K562 (cell line): ENCODE measurements around the gene ZDHHC19. TPM values are rescaled to one million over a fixed set of nuclear protein-coding genes. Genes with fewer than 3 reads are reported as not detected.

ENCODE experiments used
- ATAC-seq: fragments of 200-7000 bp; cut with Tn5 transposase; 3 replicates; pipeline ENCODE4 v1.9.1; 2020; ENCODE audit warnings: moderate library complexity
- BruUV-seq: library from RNA; stranded (reverse); fragments of 400-500 nt; replicated peaks from 2 replicates; lab custom pipeline; 2021; lab: Mats Ljungman, UMichigan
- CTCF ChIA-PET: fragments of 300-600 bp; formaldehyde crosslinking; extraction: SDS; loops from one replicate; lab custom pipeline; 2021; ENCODE audit warnings: low intra/inter-chr PET ratio; lab: Yijun Ruan, JAX
- POLR2A ChIA-PET: fragments of 300-600, 350-650 bp; sonication (Branson Sonifier 250); formaldehyde crosslinking; extraction: SDS; loops from one replicate; lab custom pipeline; 2021; ENCODE audit warnings: antibody characterized with exemption, inconsistent platforms; lab: Yijun Ruan, JAX
- DNase-seq, 4 experiments: peaks; one replicate each; pipeline versions ENCODE4 v3.0.0 to v3.0.0-alpha.2; 2011 to 2018; ENCODE audit warnings: low spot score in 3 of 4, mixed read lengths in 3 of 4; ENCODE audit errors: extremely low read depth in 1 of 4
- FAIRE-seq: peaks from 2 replicates; lab custom pipeline; 2011; peaks lifted over from hg19 to GRCh38; lab: Jason Lieb, UNC
- H2AFZ ChIP-seq: 2 replicates; pipeline ENCODE4 v1.6.0; 2011; ENCODE audit warnings: low read depth, low read length, control low read depth, inconsistent platforms
- H3K27ac ChIP-seq: fragments of 200-600 bp; 3 replicates; pipeline ENCODE4 v1.8.0; 2011; ENCODE audit warnings: low read depth, mild to moderate bottlenecking, control low read depth, inconsistent platforms, low read length, moderate library complexity, mixed read lengths; ENCODE audit errors: extremely low read depth
- H3K27me3 ChIP-seq, 2 experiments: fragments of 300-600 bp in 1 of 2; 2 replicates in 1 of 2; 3 replicates in 1 of 2; pipeline versions ENCODE4 v1.6.0 to v1.8.0; 2011; ENCODE audit warnings: inconsistent platforms in 2 of 2, low read length in 2 of 2, mild to moderate bottlenecking in 1 of 2, mixed read lengths in 1 of 2, moderate library complexity in 1 of 2; ENCODE audit not compliant: control insufficient read depth in 2 of 2, insufficient read depth in 2 of 2
- H3K36me3 ChIP-seq: fragments of 300-600 bp; 3 replicates; pipeline ENCODE4 v1.8.0; 2011; ENCODE audit warnings: mild to moderate bottlenecking, low read length, inconsistent platforms; ENCODE audit not compliant: control insufficient read depth, insufficient read depth
- H3K4me1 ChIP-seq, 2 experiments: fragments of 200-600 bp in 1 of 2; replicated peaks in 1 of 2; 2 replicates in 1 of 2; 3 replicates in 1 of 2; pipeline versions ENCODE4 v1.5.1 to v1.8.0; 2011; ENCODE audit warnings: inconsistent platforms in 2 of 2, low read length in 2 of 2, mild to moderate bottlenecking in 1 of 2, mixed read lengths in 1 of 2, moderate library complexity in 1 of 2; ENCODE audit not compliant: control insufficient read depth in 2 of 2, insufficient read depth in 2 of 2
- H3K4me2 ChIP-seq: 2 replicates; pipeline ENCODE4 v1.6.1; 2011; ENCODE audit warnings: low read length, control low read depth, inconsistent platforms, mixed read lengths; ENCODE audit not compliant: insufficient read depth
- H3K4me3 ChIP-seq: fragments of 200-600 bp; sonication (generic), shearing (Covaris generic); 2 replicates; pipeline ENCODE4 v1.5.1; 2016; ENCODE audit warnings: control low read depth, inconsistent platforms
- H3K79me2 ChIP-seq: fragments of 200-600 bp; 3 replicates; pipeline ENCODE4 v1.8.0; 2011; ENCODE audit warnings: low read length, inconsistent platforms; ENCODE audit not compliant: control insufficient read depth, insufficient read depth
- H3K9ac ChIP-seq, 2 experiments: 2 replicates each; pipeline versions ENCODE4 v1.6.0 to v1.6.1; 2011; ENCODE audit warnings: low read depth in 2 of 2, low read length in 2 of 2, control low read depth in 1 of 2, inconsistent platforms in 1 of 2, mild to moderate bottlenecking in 1 of 2, mixed read lengths in 1 of 2; ENCODE audit not compliant: insufficient read depth in 1 of 2
- H3K9me1 ChIP-seq: one replicate; pipeline ENCODE4 v1.6.0; 2011; ENCODE audit warnings: inconsistent platforms, mild to moderate bottlenecking, low read length, moderate library complexity; ENCODE audit not compliant: control insufficient read depth, insufficient read depth
- H3K9me3 ChIP-seq: replicated peaks from 2 replicates; pipeline ENCODE4 v1.5.1; 2011; ENCODE audit warnings: low read depth, low read length, inconsistent platforms; ENCODE audit not compliant: control insufficient read depth, insufficient read depth
- H4K20me1 ChIP-seq: replicated peaks from 2 replicates; pipeline ENCODE4 v1.6.1; 2011; ENCODE audit warnings: low read length, inconsistent platforms, mixed read lengths; ENCODE audit not compliant: control insufficient read depth, insufficient read depth
- AFF4 ChIP-seq: sonication (generic); formaldehyde crosslinking; IDR thresholded peaks from 2 replicates; pipeline ENCODE4 v1.8.0; 2023; ENCODE audit warnings: mild to moderate bottlenecking, missing genetic modification reagents
- HCFC1 ChIP-seq: IDR thresholded peaks from 2 replicates; pipeline ENCODE4 v1.6.1; 2012; ENCODE audit warnings: low read depth, low read length, improper control_type of control experiment
- IRF1 ChIP-seq: sonication (generic); formaldehyde crosslinking; IDR thresholded peaks from 2 replicates; pipeline ENCODE4 v1.8.0; 2022; ENCODE audit warnings: missing genetic modification reagents, mild to moderate bottlenecking, borderline replicate concordance
- NFXL1 ChIP-seq: fragments of 450-650 bp; formaldehyde crosslinking; IDR thresholded peaks from 2 replicates; pipeline ENCODE4 v1.4.0; 2021; ENCODE audit warnings: mild to moderate bottlenecking
- RHOXF2B ChIP-seq: fragments of 250-450 bp; sonication (Bioruptor Pico); conservative IDR thresholded peaks from 2 replicates; pipeline ENCODE4 v1.5.1; 2021
- RNF2 ChIP-seq: sonication (generic); IDR thresholded peaks from 2 replicates; pipeline ENCODE4 v1.6.1; 2016
- SIN3A ChIP-seq, 2 experiments: fragments of 150-350 bp in 1 of 2; IDR thresholded peaks; 2 replicates each; pipeline ENCODE4 v1.6.1; 2011 to 2016; ENCODE audit warnings: borderline replicate concordance in 2 of 2, low read depth in 2 of 2, low read length in 2 of 2, mild to moderate bottlenecking in 2 of 2, moderate library complexity in 2 of 2; ENCODE audit not compliant: control insufficient read depth in 1 of 2
- YY1 ChIP-seq, 3 experiments: IDR thresholded peaks; 2 replicates each; pipeline ENCODE4 v1.6.1; 2011; ENCODE audit warnings: low read length in 2 of 3, mild to moderate bottlenecking in 2 of 3, moderate library complexity in 2 of 3, borderline replicate concordance in 1 of 3, control low read depth in 1 of 3, low read depth in 1 of 3; ENCODE audit not compliant: insufficient read depth in 3 of 3, insufficient replicate concordance in 2 of 3, control insufficient read depth in 1 of 3, insufficient read length in 1 of 3; ENCODE audit errors: extremely low read depth in 1 of 3
- ZBTB26 ChIP-seq: fragments of 450-650 bp; formaldehyde crosslinking; IDR thresholded peaks from 2 replicates; pipeline ENCODE4 v1.4.0; 2022; ENCODE audit warnings: missing genetic modification characterization
- ZNF324 ChIP-seq: fragments of 250-450 bp; sonication (Bioruptor Pico); IDR thresholded peaks from 2 replicates; pipeline ENCODE4 v1.4.0; 2020; ENCODE audit warnings: mild to moderate bottlenecking
- ZNF449 ChIP-seq: fragments of 250-450 bp; sonication (Bioruptor Pico); IDR thresholded peaks from 2 replicates; pipeline ENCODE4 v1.8.0; 2022; ENCODE audit warnings: moderate library complexity, mild to moderate bottlenecking, inconsistent platforms
- ZSCAN32 ChIP-seq: fragments of 450-650 bp; formaldehyde crosslinking; IDR thresholded peaks from 2 replicates; pipeline ENCODE4 v1.4.0; 2020; ENCODE audit warnings: mild to moderate bottlenecking, moderate library complexity
- WGBS: fragments of 100-300 bp; shearing (Covaris generic); methylation state at CpG from one replicate; pipeline ENCODE4 v1.1.6; 2016; ENCODE audit warnings: low coverage, mixed read lengths; ENCODE audit not compliant: insufficient coverage; ENCODE audit errors: missing lambda C conversion rate; 5-methylcytosine and 5-hydroxymethylcytosine counted together
- in situ Hi-C: fragments of 300-500 bp; cut with MboI; formaldehyde crosslinking; loops from 4 replicates; pipeline ENCODE4 v1.15.0; 2018; ENCODE audit warnings: inconsistent platforms, mixed read lengths
- intact Hi-C: fragments of 100-400 bp; cut with micrococcal nuclease; formaldehyde crosslinking; loops from 2 replicates; pipeline ENCODE4 v1.14.2; 2022
- polyA plus RNA-seq, 8 experiments: library from polyadenylated mRNA; depleted of rRNA in 4 of 8; stranded (reverse) in 5 of 8; unstranded in 3 of 8; fragments of >200 nt; fragmentation: Nextera tagmentation in 2 of 8; fragmentation: Illumina TruSeq in 1 of 8; extraction: Ambion mirVana in 2 of 8; extraction: Trizol in 1 of 8; gene quantifications; 2 replicates each; pipeline versions ENCODE4 v1.2.1 to v1.2.3, GENCODE V29; 2011 to 2014; ENCODE audit warnings: inconsistent platforms in 1 of 8, missing spikeins in 1 of 8
- total RNA-seq, 7 experiments: library from RNA; depleted of rRNA in 6 of 7; stranded (reverse); fragments of >200 nt in 6 of 7; fragmentation: Illumina TruSeq in 2 of 7; extraction: Trizol in 2 of 7; gene quantifications; 2 replicates each; pipeline versions ENCODE4 v1.2.1 to v1.2.3, GENCODE V29; 2011 to 2021; ENCODE audit warnings: low replicate concordance in 1 of 7

The ZDHHC19 gene
- total and polyA plus RNA-seq, 9 of the 15 experiments (the other 6 are each of a cell fraction or from before 2014, with no cell fraction given) = 0.40 to 5.5 (median 1.1) TPM

- FAIRE-seq (no peak), DNase-seq (peak; percentile 63 to 96 (median 87)), ATAC-seq (peak; percentile 67)
- H3K36me3 ChIP-seq = no peaks in the 10 kb centered on the region
- peak overlapping the region; percentile 50 to 93 for H3K9ac ChIP-seq
- H3K9me3 ChIP-seq = no peaks in the 10 kb centered on the region
- peak overlapping the region; percentile 43; the same call in 1 of the 3 replicates for H3K27ac ChIP-seq
- H3K4me1 ChIP-seq = peaks cover 15 to 48% of the 10 kb centered on the region in 2 experiments; a peak in 4 of 5 replicates
- H3K4me2 ChIP-seq = peak overlapping the region; percentile 96
- 9% methylated on average over 27 of the region's 70 CpGs for WGBS
- CTCF ChIA-PET = no interaction called here
- H3K27me3 ChIP-seq = no peaks in the 10 kb centered on the region
- no peaks in the 10 kb centered on the region for H3K9me1 ChIP-seq
- BruUV-seq = no TSS peak
- no peaks in the 10 kb centered on the region for H3K79me2 ChIP-seq
- no peaks in the 10 kb centered on the region for H4K20me1 ChIP-seq
- peak overlapping the region; percentile 58 for H3K4me3 ChIP-seq
- H2AFZ ChIP-seq = peak overlapping the region; percentile 97
- POLR2A ChIA-PET = interaction anchor here (0.6 to 1.2 kb wide), 5 partner anchors 94 to 312 kb away, joined by 3 to 7 read pairs (median 3); no protein-coding TSS in a partner anchor
- intact Hi-C loops (no loop called here), in situ Hi-C loops (loop anchor here (25.0 kb wide), 1 partner anchor 495 kb away; the partner anchor contains the start of gene MUC20)
- TF ChIP-seq NFXL1 (CRISPR knock-in tag) (no peak), ZBTB26 (no peak), AFF4 (CRISPR knock-in tag) (no peak), ZNF449 (no peak), ZNF324 (no peak), HCFC1 (no peak), IRF1 (peak; percentile 77; the same call in 1 of the 2 replicates), RHOXF2B (no peak), SIN3A (IDR thresholded peaks at IDR 0.05; ENCODE audit: borderline replicate concordance in 2 of 2, control insufficient read depth in 1 of 2, low read depth in 2 of 2, low read length in 2 of 2) (no peak), YY1 (IDR thresholded peaks at IDR 0.05; ENCODE audit: borderline replicate concordance in 1 of 3, control insufficient read depth in 1 of 3, extremely low read depth in 1 of 3, insufficient read depth in 3 of 3, insufficient read length in 1 of 3, insufficient replicate concordance in 2 of 3, low read depth in 1 of 3, low read length in 2 of 3) (no peak), ZSCAN32 (CRISPR knock-in tag) (no peak), RNF2 (no peak)
Measured at GRCh38 chr3:196207159-196207832, 3.9 kb downstream of the ZDHHC19 start.
